NCI-H1092 treated with DMSO at 0.1 percent for 48 hours (cell line): ENCODE results near the gene ASCC1.

ENCODE experiments used
- DNase-seq: peaks from one replicate; lab custom pipeline; 2025; lab: John Stamatoyannopoulos, UW

The ASCC1 gene

DNA sequence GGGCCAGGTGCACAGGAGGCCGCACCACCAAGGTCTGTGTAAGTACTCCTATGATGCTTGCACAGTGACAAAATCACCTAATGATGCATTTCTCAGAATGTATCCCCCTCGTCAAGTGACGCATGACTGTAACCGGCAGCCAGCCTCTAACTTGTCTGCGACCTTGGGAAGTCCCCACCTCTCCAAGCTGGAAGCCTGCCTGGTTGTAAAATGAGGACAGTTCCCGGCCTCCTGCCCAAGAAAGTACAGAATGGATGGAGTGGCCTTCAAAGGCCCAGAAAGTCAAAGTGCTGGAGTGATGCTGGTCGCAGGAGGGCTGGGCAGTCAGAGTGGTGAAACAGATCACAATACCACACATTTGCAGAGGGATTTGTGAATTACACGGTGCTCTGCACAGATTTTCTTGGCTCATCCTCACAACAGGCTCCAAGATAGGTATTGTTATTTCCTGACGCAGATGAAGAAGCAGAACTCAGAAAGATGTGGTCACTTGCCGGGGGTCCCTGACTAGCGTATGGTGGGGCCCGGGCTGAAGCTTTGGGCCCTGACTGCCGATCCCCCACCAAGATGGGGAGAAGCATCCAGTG lies 150.5 kb downstream of the ASCC1 start:
- no peak for DNase-seq

DNA sequence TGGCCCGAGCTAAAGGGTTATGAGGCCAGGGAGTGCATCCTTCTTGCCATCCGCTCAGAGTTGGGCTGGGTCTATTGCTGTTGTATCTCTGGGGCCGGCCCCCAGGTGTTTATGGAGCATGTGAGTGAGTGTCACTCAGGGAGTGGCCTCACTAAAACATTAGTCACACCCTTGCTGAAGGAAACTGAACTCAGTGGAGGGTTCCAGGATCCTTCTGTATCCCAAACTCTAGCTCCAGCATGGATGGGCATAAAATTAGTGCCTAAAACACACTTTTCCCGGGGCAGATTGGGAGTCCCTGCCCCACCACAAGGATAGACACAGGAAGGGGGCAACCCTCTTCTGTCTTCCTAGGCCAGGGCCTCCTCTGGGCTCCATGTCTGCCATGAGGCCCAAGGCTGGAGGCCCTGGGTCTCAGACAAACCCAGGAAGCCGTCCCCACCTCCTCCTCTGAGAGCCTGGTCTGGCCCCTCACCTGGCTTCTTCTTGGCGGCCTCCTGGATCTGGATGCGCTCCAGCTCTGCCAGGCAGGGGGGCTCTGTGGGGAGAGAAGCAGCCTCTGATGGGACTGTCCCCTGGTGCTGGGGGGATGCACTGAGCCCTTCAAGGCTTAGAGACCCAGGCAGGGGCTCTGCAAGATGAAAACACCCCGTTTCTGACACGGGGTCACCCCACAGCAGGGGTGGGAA lies 152.2 kb downstream of the ASCC1 start:
- DNase-seq: no peak

DNA sequence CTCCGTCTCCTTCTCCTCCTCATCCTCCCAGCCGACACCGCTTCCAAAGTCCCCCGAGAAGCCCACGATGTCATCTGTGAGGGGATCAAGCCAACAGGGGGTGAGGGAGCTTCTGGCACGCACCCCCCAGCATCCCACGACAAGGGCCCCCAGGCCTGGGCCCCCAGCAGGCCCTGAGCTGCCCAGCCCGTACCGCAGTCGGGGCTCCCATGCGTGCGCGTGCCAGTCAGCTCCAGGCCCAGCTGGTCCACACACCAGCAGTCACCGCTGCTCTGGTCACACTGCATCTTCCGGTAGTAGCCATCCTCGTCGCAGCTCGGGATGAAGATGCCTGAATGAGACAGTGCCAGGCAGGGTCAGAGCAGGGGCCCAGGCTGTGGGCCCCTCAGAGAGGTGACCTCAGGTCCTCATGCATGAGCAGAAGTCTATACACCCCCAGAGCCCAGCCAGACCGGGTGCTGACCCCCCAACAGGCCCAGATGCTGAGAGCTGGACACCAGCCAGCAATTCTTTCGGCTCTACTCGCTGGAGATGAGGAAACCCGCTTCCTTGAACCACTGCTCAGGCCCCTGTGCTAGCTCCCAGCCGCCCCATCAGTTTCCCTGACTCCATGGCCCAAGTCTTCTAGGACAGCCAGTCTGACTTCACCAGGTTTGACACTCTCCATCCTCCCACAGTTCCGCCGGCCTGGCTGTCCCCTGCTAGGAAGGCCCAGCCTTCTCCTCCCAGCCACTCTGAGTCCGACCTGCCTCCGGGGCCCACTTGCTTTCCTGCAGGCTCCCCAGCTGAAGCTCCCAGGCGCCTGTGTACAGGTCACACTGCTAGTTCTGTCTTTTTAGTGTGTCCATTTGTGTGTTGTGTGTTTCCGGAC lies 153.0 kb downstream of the ASCC1 start:
- DNase-seq: no peak

DNA sequence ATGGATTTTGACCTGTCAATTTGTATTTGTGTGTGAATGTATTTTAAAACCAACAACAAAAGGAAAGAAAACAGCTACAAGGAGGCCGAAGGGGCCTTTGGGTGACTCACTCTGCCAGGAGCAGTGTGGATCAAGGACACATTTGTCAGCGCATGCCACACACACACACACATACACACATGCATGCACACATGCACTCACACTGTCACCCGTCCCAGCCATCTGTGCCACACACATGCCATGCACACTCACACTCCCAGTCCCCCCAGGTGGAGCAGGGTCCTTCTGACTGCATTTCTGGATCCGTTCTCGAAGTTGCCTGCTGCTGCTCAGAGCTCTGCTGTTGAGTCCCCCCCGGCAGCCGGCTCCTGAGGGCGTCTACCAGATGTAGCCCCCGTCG lies 153.7 kb downstream of the ASCC1 start:
- no peak for DNase-seq

DNA sequence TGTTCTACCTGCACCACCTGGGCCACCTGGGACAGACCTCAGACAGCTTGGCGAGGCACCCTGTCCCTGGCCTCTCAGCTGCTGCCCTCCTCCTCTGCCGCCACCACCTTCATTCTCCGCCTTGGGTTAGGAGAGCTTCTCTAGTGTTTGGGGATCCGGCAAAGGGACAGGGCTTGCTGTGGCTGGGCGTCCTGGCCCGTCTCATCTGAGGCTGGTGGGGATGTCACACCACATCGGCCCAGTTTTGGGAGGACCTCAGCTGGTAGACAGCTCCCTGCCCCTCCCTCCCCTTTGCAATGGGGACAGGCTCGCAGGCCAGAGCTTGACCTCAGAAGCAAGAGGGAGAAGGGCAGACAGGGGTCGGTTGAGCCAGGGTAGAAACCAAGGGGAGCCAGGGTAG lies 154.1 kb downstream of the ASCC1 start:
- DNase-seq: no peak

DNA sequence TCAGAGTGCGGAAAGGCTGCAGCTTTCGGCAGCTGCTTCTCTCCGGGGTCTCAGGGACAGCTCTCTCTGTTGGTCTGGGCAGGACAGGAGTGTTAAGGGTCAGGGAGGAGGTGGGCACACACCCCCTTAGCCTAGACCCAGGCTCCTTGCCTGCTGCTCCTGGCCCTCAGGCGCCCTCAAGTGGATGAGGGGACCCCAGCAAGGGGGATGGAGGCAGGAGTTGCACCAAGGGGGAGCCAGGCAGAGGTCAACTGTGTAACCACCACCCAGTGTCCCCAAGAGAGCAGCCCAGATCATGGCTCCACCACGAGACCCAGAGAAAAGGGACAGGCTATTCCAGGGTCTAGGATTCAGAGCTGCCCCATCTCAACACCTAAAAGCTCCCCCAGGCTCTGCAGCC lies 154.6 kb downstream of the ASCC1 start:
- DNase-seq: no peak

DNA sequence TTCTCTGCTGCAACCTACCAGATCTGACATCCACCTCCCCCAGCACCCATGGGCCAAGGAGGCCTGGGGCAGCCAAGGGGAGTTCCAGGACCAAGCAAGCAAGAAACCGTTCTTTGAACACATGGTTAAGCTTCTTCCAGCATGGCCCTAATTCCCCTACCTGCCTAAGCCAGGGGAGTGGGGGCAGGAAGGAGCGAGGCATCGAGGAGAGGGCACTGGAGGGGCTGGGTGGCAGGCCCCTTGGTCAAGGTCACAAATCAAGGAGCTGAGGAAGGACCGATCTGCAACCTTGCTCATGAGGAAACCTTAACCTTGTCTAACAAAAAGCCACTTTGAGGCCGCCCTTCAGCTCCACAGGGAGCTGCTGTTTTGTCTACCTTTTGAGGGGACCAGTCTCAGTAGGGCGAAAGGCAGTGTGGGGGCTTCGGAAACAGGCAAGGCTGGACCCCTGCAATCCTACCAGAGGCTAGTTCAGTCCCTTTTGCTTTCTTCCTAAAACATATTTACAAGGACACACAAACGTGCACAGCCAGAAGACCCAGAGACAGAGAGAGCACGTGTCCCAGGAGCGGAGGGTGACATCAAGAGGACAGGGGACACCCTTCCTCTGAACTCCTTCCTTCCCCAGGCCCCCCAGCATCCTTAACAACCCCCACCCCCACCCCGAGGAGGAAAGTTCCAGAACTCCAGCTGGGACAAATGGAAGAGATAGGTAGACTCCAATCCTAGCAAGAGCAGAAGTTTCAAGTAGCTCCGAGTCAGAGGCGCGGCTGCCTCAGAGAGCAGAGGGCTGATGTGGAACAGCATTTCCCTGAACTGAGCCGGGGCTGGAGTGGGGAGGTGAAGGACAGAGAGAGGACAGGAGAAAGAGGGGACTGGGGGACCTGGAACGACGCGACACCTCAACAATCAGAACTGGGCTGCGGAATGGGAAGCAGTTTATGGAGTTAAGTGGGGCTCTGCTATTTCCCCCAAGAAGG lies 155.9 kb downstream of the ASCC1 start:
- no peak for DNase-seq

DNA sequence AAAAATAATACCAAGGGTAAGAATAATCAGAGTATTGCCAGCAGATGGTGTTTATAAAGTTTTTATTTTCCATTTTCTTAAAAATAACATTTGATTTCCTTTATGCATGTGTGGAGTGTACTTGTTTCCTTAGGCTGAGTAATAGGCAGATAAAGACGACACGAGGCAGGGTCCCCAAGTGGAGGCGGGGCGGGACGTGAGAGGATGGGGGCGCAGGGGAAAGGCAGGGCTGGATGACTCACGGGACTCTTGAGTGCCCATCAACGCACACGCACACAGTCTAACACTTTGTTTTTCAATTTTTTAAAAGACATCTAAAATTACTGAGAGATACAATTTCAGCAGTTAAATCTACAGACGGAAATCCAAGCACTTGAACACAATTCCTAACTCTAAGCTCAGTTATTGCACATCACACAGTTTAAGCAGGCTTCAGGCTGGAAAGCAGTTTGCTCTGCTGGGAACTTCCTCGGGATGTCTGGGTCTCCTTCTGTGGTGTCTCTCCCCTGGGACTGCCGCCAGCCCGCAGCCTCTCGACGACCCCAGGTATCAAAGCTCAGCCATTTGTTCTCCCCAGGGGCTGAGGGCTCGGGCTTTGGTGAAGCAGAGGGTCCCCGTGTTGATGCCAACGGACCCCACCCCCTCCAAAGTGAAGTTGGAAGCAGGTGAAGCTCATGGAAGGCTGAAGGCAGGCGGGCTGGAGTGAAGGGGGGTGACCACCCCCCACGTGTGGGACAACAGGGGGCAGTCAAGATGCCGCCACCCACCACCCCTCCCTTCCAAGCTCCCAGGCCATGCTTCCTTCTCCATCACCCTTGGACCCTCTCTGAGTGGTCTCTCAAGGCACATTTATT lies 156.9 kb downstream of the ASCC1 start:
- DNase-seq: no peak

DNA sequence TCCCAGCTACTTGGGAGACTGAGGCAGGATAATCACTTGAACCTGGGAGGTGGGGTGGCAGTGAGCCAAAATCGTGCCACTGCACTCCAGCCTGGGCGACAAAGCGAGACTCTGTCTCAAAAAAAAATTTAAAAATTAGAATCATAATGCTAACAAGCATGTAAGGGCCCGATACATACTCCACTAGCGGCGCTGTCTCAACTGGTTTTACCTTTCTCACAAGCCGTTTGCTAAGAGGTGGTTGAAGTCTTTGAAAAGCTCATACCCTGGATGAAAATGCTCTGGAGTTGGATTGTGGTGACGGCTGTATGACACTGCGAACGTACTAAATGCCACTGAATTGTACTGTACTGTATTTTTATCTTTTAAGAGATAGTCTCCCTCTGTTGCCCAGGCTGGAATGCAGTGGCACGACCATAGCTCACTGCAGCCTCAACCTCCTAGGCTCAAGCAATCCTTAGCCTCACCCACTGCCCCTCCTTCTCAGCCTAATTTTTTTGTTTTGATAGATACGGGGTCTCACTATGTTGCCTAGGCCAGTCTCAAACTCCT lies 157.7 kb downstream of the ASCC1 start:
- DNase-seq: no peak

DNA sequence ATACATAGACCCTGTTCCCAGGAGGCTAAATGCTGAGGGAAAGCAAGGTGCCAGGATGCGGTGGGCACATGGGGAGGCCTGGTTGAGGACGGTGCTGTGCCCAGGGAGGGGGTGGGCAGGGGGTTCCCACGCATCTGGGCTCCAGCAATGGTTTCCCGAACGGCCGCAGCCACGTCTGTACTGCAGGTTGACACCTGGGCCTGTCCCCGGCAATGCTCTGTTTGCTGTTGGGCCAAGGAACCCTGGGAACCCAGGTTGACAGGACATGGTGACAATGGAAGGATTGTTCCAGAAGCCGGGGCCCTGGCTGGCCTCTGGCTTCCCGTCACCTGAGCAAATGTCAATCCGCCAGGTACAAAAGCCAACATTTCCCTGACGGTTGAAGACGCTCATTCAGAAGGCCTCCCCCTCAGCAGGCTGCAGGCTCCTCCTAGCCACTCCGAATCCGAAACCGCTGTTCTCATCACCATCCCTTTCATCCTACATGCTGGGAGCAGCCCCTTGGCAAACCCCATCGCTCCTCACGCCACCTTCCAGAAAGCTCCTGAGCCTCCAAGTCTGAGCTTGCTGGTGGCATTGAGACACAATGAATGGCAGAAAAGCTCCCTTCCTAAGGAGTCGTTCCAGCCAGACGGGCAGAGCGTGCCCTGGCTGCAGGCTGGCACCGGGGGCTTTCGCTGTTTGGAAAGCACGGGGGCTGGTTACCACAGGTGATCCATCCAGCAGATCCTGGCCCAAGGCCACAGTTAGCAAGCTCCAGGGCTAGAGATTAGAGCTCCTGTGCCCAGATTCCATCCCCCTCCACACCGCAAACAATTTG lies 158.9 kb downstream of the ASCC1 start:
- DNase-seq: no peak

DNA sequence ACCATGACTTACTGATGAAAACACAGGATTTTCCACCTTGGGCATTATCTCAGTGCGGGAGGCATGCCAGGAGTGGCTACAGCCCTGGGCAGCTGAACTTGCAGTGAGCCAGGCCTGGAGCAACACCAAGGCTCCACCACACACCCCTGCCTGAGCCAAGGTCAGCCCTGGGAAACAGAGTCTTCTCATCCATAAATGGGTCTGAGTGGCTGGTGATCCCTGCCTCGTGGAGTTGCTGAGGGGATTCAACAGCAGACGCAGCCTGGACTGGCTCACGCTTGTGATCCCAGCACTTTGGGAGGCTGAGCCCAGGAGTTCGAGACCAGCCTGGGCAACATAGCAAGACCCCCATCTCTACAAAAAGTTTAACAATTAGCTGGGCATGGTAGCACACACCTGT lies 160.0 kb downstream of the ASCC1 start:
- no peak for DNase-seq

DNA sequence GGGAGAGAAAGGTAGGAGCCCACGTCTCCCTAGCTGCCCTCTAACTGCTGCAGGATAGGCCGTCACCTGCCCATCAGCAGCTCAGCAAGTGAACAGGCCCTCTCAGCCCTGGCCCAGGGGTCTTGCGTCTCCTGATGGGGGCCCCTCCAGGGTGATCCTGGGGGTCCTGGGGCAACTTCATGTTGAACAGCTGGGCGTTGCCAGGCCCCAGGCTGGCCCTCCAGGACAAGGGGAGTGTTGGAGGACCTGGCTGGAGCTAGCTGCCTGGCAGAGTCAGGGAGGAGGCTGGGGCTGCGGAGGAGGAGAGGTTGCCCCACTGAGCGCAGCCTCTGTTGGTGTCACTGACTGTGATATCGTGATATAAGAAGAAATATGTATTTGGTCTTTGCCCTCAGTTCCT lies 162.4 kb downstream of the ASCC1 start:
- DNase-seq: no peak

DNA sequence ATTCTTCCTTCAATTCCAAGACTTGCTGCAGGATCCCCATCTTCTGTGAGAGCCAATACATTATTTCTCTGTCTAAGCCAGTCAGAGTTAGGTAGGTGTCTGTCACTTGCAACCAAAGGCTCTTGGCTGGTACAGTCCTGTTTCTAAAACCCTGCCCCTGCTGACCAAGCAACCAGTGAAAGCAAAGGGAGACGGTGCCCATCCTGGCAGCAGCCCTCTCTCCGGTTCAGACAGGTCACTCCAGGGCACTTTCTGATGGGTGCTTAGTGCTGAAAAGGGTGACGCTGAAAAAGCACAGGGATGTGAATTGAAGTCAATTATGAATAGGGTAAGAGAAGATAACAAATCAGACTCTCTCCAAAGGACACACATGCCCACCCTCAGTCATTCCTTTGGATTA lies 165.2 kb downstream of the ASCC1 start:
- DNase-seq: no peak

DNA sequence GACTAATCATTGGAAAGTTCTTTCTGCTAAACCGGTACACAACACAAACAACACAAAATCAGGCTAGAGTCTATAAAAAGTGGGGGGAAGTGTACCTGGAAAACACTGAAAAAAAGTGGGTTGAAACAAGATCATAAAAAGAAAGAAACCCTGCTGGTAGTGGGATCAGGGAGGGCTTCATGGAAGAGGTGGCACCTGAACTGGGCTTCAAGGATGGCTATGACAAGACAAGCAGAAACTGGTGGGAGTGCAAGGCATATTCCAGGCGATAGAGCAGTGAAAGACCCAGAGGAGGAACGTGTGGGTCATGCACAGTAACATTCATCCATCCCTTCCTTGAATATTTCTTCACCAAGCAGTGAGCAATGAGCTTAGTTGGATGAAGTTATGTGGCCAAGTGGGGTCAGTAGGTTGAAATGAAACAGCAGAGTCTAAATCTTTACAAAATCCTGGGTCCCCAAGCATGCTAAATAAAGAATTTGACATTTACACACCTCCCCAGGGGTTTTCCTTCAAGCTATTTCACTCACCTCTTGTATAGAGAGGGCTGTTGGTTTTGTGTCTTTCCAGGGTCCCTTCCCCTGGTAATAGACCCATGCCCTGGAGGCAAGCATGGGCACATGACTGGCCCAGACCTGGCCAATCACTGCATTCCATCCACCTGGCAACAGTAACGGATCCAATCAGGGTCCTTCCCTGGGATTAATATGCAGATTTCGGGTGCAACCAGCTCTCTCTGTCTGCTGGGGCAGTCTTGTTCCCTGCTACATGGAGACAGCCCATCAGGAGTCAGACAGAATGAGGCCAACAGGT lies 165.9 kb downstream of the ASCC1 start:
- no peak for DNase-seq

DNA sequence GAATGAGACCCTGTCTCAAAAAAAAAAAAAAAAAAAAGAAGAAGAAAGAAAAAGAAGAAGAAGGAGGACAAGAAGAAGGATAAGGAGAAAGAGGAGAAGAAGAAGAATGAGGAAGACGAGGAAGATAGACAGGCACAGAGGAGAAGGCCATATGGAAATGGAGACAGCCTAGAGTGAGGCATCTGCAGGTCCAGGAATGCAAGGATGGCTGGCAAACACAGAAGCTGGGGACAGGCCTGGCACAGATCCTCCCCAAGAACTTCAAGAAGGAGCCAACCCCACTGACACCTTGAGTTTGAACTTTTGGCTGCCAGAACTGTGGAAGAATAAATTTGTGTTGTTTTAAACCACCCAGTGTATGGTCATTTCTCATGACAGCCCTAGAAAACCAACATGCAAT lies 166.6 kb downstream of the ASCC1 start:
- no peak for DNase-seq

DNA sequence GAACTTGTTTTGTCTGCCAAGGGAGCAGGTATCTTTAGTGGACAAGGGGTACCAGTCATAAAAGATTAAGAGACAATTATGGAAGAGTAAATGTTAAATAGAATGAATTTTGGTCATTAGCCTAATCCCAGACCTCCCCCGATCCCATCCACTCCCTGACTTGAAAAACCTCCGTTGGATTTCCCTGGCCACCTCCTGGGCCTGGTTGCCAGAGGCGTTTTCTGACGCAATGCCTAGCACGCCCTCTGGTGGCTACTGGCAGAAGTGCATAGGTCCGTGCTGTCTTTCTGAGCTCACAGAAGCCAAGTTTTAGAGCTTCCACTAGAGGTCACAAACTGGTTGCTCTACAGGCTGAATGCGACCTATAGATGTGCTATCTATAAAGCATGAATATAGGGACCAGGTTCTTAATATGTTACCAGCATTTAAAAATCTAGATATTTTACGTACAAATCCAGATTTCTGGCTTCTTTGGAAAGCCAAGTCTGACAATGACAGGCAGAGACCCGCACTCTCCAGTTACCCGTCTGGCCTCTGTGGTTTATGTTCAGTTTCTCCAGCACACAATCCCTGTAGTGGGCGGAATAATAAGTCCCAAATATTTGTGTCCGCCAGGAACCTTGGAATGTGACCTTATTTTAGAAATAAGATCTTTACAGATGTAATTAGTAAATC lies 167.5 kb downstream of the ASCC1 start:
- DNase-seq: peak; percentile 89
